Fibroblast of upper back skin (primary cell): ENCODE measurements around the gene EEF1G.
"Not testable (repeated sequence)": the region's sequence is repeated elsewhere in the genome, so short reads cannot be mapped to it uniquely, and the experiment has no call there.

ENCODE experiments used
- DNase-seq: peaks from one replicate; pipeline ENCODE4 v3.0.0-alpha.2; 2013

The EEF1G gene

GRCh38 chr11:62602141-62603071 lies 28.7 kb upstream of the EEF1G start:
- DNase-seq: peak; percentile 70

GRCh38 chr11:62601372-62602140 lies 27.9 kb upstream of the EEF1G start, which contains the start of gene MTA2:
Gene MTA2, minus strand, starts transcription at chr11:62601865. Its CDS starts 415 bp downstream, at chr11:62601450.
- peak; percentile 97 for DNase-seq

- peak; percentile 20 for DNase-seq
Observed at GRCh38 chr11:62601122-62601371, 27.4 kb upstream of the EEF1G start.

GRCh38 chr11:62600367-62601121 lies 26.9 kb upstream of the EEF1G start:
- no peak for DNase-seq

GRCh38 chr11:62599901-62600300 lies 26.2 kb upstream of the EEF1G start:
- DNase-seq: no peak

GRCh38 chr11:62599069-62599696 lies 25.5 kb upstream of the EEF1G start:
- DNase-seq: peak; percentile 99

- no peak for DNase-seq
Observed at GRCh38 chr11:62595124-62595523, 21.4 kb upstream of the EEF1G start.

- DNase-seq: peak; percentile 73
Observed at GRCh38 chr11:62593434-62594044, 19.8 kb upstream of the EEF1G start.

- DNase-seq: no peak
Observed at GRCh38 chr11:62592989-62593421, 19.3 kb upstream of the EEF1G start.

GRCh38 chr11:62592146-62592815 lies 18.6 kb upstream of the EEF1G start:
- no peak for DNase-seq

- DNase-seq: peak; percentile 98
Observed at GRCh38 chr11:62591448-62592145, 17.9 kb upstream of the EEF1G start, which contains the start of gene TUT1. Gene TUT1, minus strand, starts transcription at chr11:62591523. Its CDS starts 38 bp downstream, at chr11:62591485.

GRCh38 chr11:62588966-62589637 lies 15.4 kb upstream of the EEF1G start:
- DNase-seq: no peak

- DNase-seq: not testable (repeated sequence)
Observed at GRCh38 chr11:62585356-62585755, 11.7 kb upstream of the EEF1G start.

- not testable (repeated sequence) for DNase-seq
Observed at GRCh38 chr11:62581735-62582134, 8.0 kb upstream of the EEF1G start.

GRCh38 chr11:62580959-62581715 lies 7.4 kb upstream of the EEF1G start:
- no peak for DNase-seq

GRCh38 chr11:62579252-62579651 lies 5.6 kb upstream of the EEF1G start:
- no peak for DNase-seq

- DNase-seq: no peak
Observed at GRCh38 chr11:62578541-62578940, 4.8 kb upstream of the EEF1G start.

GRCh38 chr11:62577046-62577714 lies 3.5 kb upstream of the EEF1G start:
- no peak for DNase-seq

GRCh38 chr11:62575837-62576236 lies 2.1 kb upstream of the EEF1G start:
- no peak for DNase-seq
